ENCODE measurements around the gene IPO8. TPM values are rescaled to one million over a fixed set of nuclear protein-coding genes. Genes with fewer than 3 reads are reported as not detected.

The IPO8 gene
- total and polyA plus RNA-seq, 2 of the 4 experiments (the other 2 are of a cell fraction), result 11.1 to 31.5 TPM

GRCh38 chr12:30678221-30678620 lies 17.4 kb downstream of the IPO8 start:
- intact Hi-C loops (cut with micrococcal nuclease) (no loop called here), dilution Hi-C loops (cut with HindIII; ENCODE audit: low sequenced_read_pairs, unreplicated experiment) (no loop called here), in situ Hi-C loops (cut with MboI; ENCODE audit: low sequenced_read_pairs) (no loop called here)
- no peak overlapping the region for H2BK5ac ChIP-seq (ENCODE audit: low read depth, low read length, poor library complexity, severe bottlenecking)
- H3K4ac ChIP-seq (ENCODE audit: low read depth, low read length), result no peak overlapping the region
- H3K56ac ChIP-seq (ENCODE audit: extremely low read depth, insufficient read depth, low read length), result no peak overlapping the region
- H2AFZ ChIP-seq (replicated peaks; ENCODE audit: low read length, poor library complexity), result no peak overlapping the region
- ATAC-seq (ENCODE audit: low read depth), result no peak
- H4K5ac ChIP-seq (ENCODE audit: low read depth, low read length), result no peak overlapping the region
- H3K4me1 ChIP-seq (ENCODE audit: control insufficient read depth, insufficient read depth, low read length), result 0 out of 2 replicates have a peak, but pooled peaks cover 1% of the 10 kb centered on the region
- no peaks in the 10 kb centered on the region for H3K27me3 ChIP-seq (ENCODE audit: control insufficient read depth, insufficient read depth, low read length)
- no CpG with 5 or more reads among the region's 1 CpG for WGBS, 2 experiments (ENCODE audit: extremely low coverage in 2 of 2, insufficient read length in 1 of 2)
- no peak overlapping the region for H4K91ac ChIP-seq (ENCODE audit: insufficient read depth, low read depth, low read length)
- no peak overlapping the region for H3K4me2 ChIP-seq (ENCODE audit: low read depth, low read length)
- BruUV-seq (replicated peaks), result no TSS peak
- no peak overlapping the region for H4K8ac ChIP-seq (ENCODE audit: low read depth in 2 of 2, low read length in 2 of 2)
- H3K14ac ChIP-seq (replicated peaks; ENCODE audit: low read depth, low read length), result no peak overlapping the region
- no peaks in the 10 kb centered on the region for H4K20me1 ChIP-seq (ENCODE audit: insufficient read depth, low read length)
- no peak overlapping the region for H3K4me3 ChIP-seq (ENCODE audit: insufficient read depth, low read depth, low read length)
- H2BK20ac ChIP-seq (ENCODE audit: low read depth, low read length), result no peak overlapping the region
- H3K18ac ChIP-seq (ENCODE audit: low read depth, low read length), result no peak overlapping the region
- H3K23ac ChIP-seq (ENCODE audit: low read depth, low read length), result no peak overlapping the region
- H2BK15ac ChIP-seq (ENCODE audit: low read depth, low read length), result no peak overlapping the region
- no peak overlapping the region for H2AK9ac ChIP-seq (replicated peaks; ENCODE audit: low read depth, low read length, poor library complexity)
- no peaks in the 10 kb centered on the region for H3K9me3 ChIP-seq (ENCODE audit: control insufficient read depth, insufficient read depth, low read length)
- H3K79me1 ChIP-seq (ENCODE audit: low read depth in 1 of 2, low read length in 2 of 2), result 0 out of 4 replicates have a peak, but pooled peaks cover 0 to 5% of the 10 kb centered on the region in 2 experiments
- peaks cover 9% of the 10 kb centered on the region; the same call in 1 of the 2 replicates for H3K36me3 ChIP-seq (ENCODE audit: control insufficient read depth, insufficient read depth, low read length)
- ChIA-PET POLR2A (ENCODE audit: unreplicated experiment) (no interaction called here), CTCF (interaction anchor here (0.8 kb wide), 1 partner anchor 80 kb away, joined by 6 read pairs; no protein-coding TSS in a partner anchor)
- H3K27ac ChIP-seq (ENCODE audit: insufficient read depth, low read length), result no peak overlapping the region
- no peaks in the 10 kb centered on the region for H3K9me1 ChIP-seq (ENCODE audit: insufficient read depth, low read length)
- no peak for DNase-seq
- no peak overlapping the region for H2AK5ac ChIP-seq (ENCODE audit: low read depth, low read length)
- H3K9ac ChIP-seq (ENCODE audit: low read depth, low read length), result no peak overlapping the region
- no peak overlapping the region for H2BK120ac ChIP-seq (ENCODE audit: low read depth, low read length)
- TF ChIP-seq RCOR1 (IDR thresholded peaks at IDR 0.05; ENCODE audit: insufficient replicate concordance, low read length) (no peak), MAFK (IDR thresholded peaks at IDR 0.05; ENCODE audit: low read depth, low read length) (no peak), NFE2L2 (IDR thresholded peaks at IDR 0.05; ENCODE audit: low read depth, low read length) (no peak), RAD21 (IDR thresholded peaks at IDR 0.05; ENCODE audit: low read length) (no peak), RFX5 (IDR thresholded peaks at IDR 0.05; ENCODE audit: low read depth, low read length) (no peak), CHD1 (IDR thresholded peaks at IDR 0.05; ENCODE audit: low read depth, low read length) (no peak), CEBPB (IDR thresholded peaks at IDR 0.05; ENCODE audit: low read depth, low read length) (no peak), SMC3 (IDR thresholded peaks at IDR 0.05; ENCODE audit: low read depth, low read length) (no peak), BHLHE40 (IDR thresholded peaks at IDR 0.05; ENCODE audit: low read depth, low read length) (no peak), POLR2A (IDR thresholded peaks at IDR 0.05; ENCODE audit: low read depth, low read length) (no peak), ELK1 (IDR thresholded peaks at IDR 0.05; ENCODE audit: borderline replicate concordance, low read depth, low read length) (no peak), USF2 (IDR thresholded peaks at IDR 0.05; ENCODE audit: low read depth, low read length) (no peak), MAZ (IDR thresholded peaks at IDR 0.05; ENCODE audit: borderline replicate concordance, low read depth, low read length) (no peak), MXI1 (IDR thresholded peaks at IDR 0.05; ENCODE audit: borderline replicate concordance, low read depth, low read length) (no peak), CTCF (conservative IDR thresholded peaks at IDR 0.05; ENCODE audit: low read depth, low read length) (no peak), FOS (IDR thresholded peaks at IDR 0.05; ENCODE audit: low read depth, low read length) (no peak)

Measured in IMR-90 (cell line).